ENCODE results near the gene B4GALT4.

The B4GALT4 gene

DNA sequence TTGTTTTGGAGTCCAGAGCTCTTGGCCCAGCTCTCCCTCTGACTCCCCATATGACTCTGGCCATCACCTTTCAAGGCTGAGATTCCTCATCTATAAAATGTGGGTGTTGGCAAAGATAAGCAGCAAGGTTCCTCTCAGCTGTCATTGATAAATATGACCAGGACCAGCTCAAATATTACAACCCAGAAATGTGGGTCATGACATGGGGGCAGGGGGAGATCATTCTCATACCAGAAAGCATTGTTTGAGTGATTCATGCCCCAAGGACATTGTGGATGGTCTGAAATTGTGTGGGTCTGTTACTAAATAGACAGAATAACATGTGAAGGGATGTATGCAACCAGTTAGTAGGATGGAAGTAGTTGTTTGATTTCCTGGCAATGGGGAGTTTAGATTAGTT, 53.4 kb downstream of the B4GALT4 start:
- Histone ChIP-seq H3K36me3 (ENCODE audit: control insufficient read depth in 4 of 4, insufficient read depth in 4 of 4, low read length in 3 of 4) (no peaks in the 10 kb centered on the region), H3K9me3 (ENCODE audit: control extremely low read depth in 1 of 5, control insufficient read depth in 4 of 5, insufficient read depth in 2 of 5, low read depth in 1 of 5, low read length in 4 of 5) (no peaks in the 10 kb centered on the region), H3K4me1 (ENCODE audit: control extremely low read depth in 1 of 4, control insufficient read depth in 4 of 4, insufficient read depth in 4 of 4, low read length in 3 of 4) (no peaks in the 10 kb centered on the region), H3K27ac (ENCODE audit: insufficient read depth in 1 of 2, low read depth in 1 of 2, low read length in 2 of 2, poor library complexity in 1 of 2, severe bottlenecking in 2 of 2) (no peak overlapping the region), H3K4me3 (ENCODE audit: control insufficient read depth in 1 of 7, extremely low read depth in 1 of 7, insufficient read depth in 4 of 7, low read depth in 2 of 7, low read length in 6 of 7) (no peak overlapping the region), H3K27me3 (replicated peaks in 2 of 5; ENCODE audit: control insufficient read depth in 4 of 5, insufficient read depth in 5 of 5, low read length in 4 of 5) (peaks cover 0 to 2% (median 0%) of the 10 kb centered on the region in 5 experiments)
- ChIA-PET CTCF (no interaction called here), POLR2A (no interaction called here)
- no peak for DNase-seq

DNA sequence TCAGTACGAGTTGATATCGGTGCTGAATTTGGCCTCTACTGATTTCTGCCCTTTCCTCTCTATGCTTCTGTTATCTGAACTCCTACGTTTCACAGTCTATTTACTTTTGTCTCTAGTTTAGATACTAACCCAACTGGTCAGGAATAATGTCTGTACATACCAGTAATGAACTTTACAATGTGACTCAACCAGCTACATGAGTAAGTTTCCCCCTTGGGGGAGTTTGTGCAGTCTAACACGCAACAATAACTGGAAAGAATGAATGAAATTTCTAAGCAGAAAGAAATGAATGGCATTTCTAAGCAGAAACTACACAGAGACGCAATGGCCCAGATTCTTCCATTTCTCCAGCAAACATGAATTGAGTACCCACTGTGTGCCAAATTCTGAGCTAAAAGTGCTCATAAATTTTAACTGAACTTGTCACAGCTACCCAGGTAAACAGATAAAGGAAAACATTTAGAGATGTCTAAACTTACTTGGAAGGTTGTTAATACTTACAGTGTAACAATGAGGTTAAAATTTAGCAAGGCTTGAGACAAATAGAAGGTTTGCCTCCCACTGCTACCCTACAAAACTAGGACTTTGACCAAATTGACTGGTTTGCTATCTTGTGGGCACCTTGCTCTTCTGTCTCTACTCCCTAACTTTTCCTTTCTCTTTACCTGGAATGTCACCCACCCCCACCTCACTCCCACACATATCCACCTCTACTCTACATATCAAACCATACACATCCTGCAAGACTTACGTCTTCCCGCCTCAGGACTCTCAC, 55.7 kb downstream of the B4GALT4 start:
- Histone ChIP-seq H3K9me3 (ENCODE audit: control extremely low read depth in 1 of 5, control insufficient read depth in 4 of 5, insufficient read depth in 2 of 5, low read depth in 1 of 5, low read length in 4 of 5) (no peaks in the 10 kb centered on the region), H3K27ac (ENCODE audit: insufficient read depth in 1 of 2, low read depth in 1 of 2, low read length in 2 of 2, poor library complexity in 1 of 2, severe bottlenecking in 2 of 2) (no peak overlapping the region), H3K36me3 (ENCODE audit: control insufficient read depth in 4 of 4, insufficient read depth in 4 of 4, low read length in 3 of 4) (no peaks in the 10 kb centered on the region), H3K4me3 (ENCODE audit: control insufficient read depth in 1 of 7, extremely low read depth in 1 of 7, insufficient read depth in 4 of 7, low read depth in 2 of 7, low read length in 6 of 7) (no peak overlapping the region), H3K27me3 (replicated peaks in 2 of 5; ENCODE audit: control insufficient read depth in 4 of 5, insufficient read depth in 5 of 5, low read length in 4 of 5) (peaks cover 0 to 2% (median 0%) of the 10 kb centered on the region in 5 experiments), H3K4me1 (ENCODE audit: control extremely low read depth in 1 of 4, control insufficient read depth in 4 of 4, insufficient read depth in 4 of 4, low read length in 3 of 4) (no peaks in the 10 kb centered on the region)
- 100% methylated on average over 1 of the region's 7 CpGs for WGBS (ENCODE audit: insufficient coverage)
- ChIA-PET CTCF (no interaction called here), POLR2A (no interaction called here)
- no peak for DNase-seq

DNA sequence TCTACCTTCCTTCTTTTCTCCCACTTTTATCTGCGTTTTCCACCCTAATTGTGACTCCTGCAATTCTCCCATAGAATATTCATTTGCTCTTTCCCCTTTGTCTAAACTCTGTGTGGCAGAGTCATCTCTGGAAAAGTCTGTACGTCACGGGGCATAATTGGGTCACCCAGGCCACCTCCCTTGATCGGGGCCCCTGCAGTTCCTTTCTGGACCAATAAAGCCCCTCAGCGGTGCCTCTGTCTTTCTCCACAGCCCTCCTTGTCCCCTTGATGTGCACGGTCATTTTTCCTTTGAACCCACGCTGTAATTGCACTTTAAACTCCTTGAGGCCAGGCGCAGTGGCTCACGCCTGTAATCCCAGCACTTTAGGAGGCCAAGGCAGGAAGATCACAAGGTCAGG, 56.6 kb downstream of the B4GALT4 start:
- DNase-seq = no peak
- Histone ChIP-seq H3K27me3 (replicated peaks in 2 of 5; ENCODE audit: control insufficient read depth in 4 of 5, insufficient read depth in 5 of 5, low read length in 4 of 5) (peaks cover 0 to 2% (median 0%) of the 10 kb centered on the region in 5 experiments), H3K4me3 (ENCODE audit: control insufficient read depth in 1 of 7, extremely low read depth in 1 of 7, insufficient read depth in 4 of 7, low read depth in 2 of 7, low read length in 6 of 7) (no peak overlapping the region), H3K4me1 (ENCODE audit: control extremely low read depth in 1 of 4, control insufficient read depth in 4 of 4, insufficient read depth in 4 of 4, low read length in 3 of 4) (no peaks in the 10 kb centered on the region), H3K36me3 (ENCODE audit: control insufficient read depth in 4 of 4, insufficient read depth in 4 of 4, low read length in 3 of 4) (no peaks in the 10 kb centered on the region), H3K27ac (ENCODE audit: insufficient read depth in 1 of 2, low read depth in 1 of 2, low read length in 2 of 2, poor library complexity in 1 of 2, severe bottlenecking in 2 of 2) (no peak overlapping the region), H3K9me3 (ENCODE audit: control extremely low read depth in 1 of 5, control insufficient read depth in 4 of 5, insufficient read depth in 2 of 5, low read depth in 1 of 5, low read length in 4 of 5) (no peaks in the 10 kb centered on the region)
- 91% methylated on average over 7 of the region's 9 CpGs for WGBS (ENCODE audit: insufficient coverage)
- POLR2A ChIA-PET = no interaction called here
- CTCF ChIA-PET = no interaction called here

DNA sequence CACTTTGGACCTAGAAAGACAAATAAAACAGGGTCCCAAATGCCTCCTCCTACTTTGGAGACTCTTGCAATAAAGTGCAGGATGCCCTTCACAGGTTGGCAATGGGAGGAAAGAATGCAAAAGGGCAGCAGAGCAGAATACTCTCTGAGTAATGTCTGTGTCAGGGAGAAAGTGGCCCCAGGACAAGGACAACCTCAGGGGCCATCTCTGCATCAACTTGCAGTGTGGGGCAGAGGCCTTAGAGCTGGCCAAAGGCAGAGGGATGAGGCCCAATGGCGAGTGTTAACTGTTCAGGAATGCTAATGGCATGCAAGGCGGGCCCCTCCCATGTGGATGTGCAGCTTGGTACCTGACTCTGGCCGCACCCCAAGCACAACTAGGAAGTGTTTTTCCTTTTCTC, 58.9 kb downstream of the B4GALT4 start:
- Histone ChIP-seq H3K9me3 (ENCODE audit: control extremely low read depth in 1 of 5, control insufficient read depth in 4 of 5, insufficient read depth in 2 of 5, low read depth in 1 of 5, low read length in 4 of 5) (no peaks in the 10 kb centered on the region), H3K27me3 (replicated peaks in 2 of 5; ENCODE audit: control insufficient read depth in 4 of 5, insufficient read depth in 5 of 5, low read length in 4 of 5) (peaks cover 0 to 4% (median 0%) of the 10 kb centered on the region in 5 experiments), H3K36me3 (ENCODE audit: control insufficient read depth in 4 of 4, insufficient read depth in 4 of 4, low read length in 3 of 4) (no peaks in the 10 kb centered on the region), H3K4me3 (ENCODE audit: control insufficient read depth in 1 of 7, extremely low read depth in 1 of 7, insufficient read depth in 4 of 7, low read depth in 2 of 7, low read length in 6 of 7) (no peak overlapping the region), H3K4me1 (ENCODE audit: control extremely low read depth in 1 of 4, control insufficient read depth in 4 of 4, insufficient read depth in 4 of 4, low read length in 3 of 4) (no peaks in the 10 kb centered on the region), H3K27ac (ENCODE audit: insufficient read depth in 1 of 2, low read depth in 1 of 2, low read length in 2 of 2, poor library complexity in 1 of 2, severe bottlenecking in 2 of 2) (no peak overlapping the region)
- no peak for DNase-seq
- WGBS (ENCODE audit: insufficient coverage) = 100% methylated on average over 1 of the region's 3 CpGs
- ChIA-PET CTCF (interaction anchor here (0.6 kb wide), 1 partner anchor 26 kb away, joined by 3 read pairs; no protein-coding TSS in a partner anchor), POLR2A (no interaction called here)

DNA sequence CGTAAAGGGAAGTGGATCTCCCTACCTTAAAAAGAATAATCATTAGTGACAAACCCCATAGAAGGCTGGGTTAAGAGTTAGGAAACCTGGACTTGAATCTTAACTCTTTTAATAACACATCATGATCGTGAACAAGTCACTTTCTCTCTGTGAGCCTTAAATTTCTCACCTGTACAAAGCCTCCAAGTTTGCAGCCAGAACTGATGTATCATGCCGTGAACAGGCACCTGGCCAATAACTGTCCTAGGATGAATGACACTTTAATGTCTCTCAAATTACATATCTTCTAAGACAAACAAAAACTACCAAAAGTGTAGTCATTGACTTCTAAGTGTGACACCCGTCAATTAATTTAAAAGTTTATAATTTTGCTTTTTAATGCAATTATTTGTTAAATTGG, 63.4 kb downstream of the B4GALT4 start:
- WGBS (ENCODE audit: insufficient coverage) = 100% methylated on average over 1 of the region's 4 CpGs
- Histone ChIP-seq H3K27me3 (replicated peaks in 2 of 5; ENCODE audit: control insufficient read depth in 4 of 5, insufficient read depth in 5 of 5, low read length in 4 of 5) (peaks cover 0 to 20% (median 3%) of the 10 kb centered on the region in 5 experiments), H3K4me3 (ENCODE audit: control insufficient read depth in 1 of 7, extremely low read depth in 1 of 7, insufficient read depth in 4 of 7, low read depth in 2 of 7, low read length in 6 of 7) (no peak overlapping the region), H3K36me3 (ENCODE audit: control insufficient read depth in 4 of 4, insufficient read depth in 4 of 4, low read length in 3 of 4) (no peaks in the 10 kb centered on the region), H3K9me3 (ENCODE audit: control extremely low read depth in 1 of 5, control insufficient read depth in 4 of 5, insufficient read depth in 2 of 5, low read depth in 1 of 5, low read length in 4 of 5) (no peaks in the 10 kb centered on the region), H3K27ac (ENCODE audit: insufficient read depth in 1 of 2, low read depth in 1 of 2, low read length in 2 of 2, poor library complexity in 1 of 2, severe bottlenecking in 2 of 2) (no peak overlapping the region), H3K4me1 (ENCODE audit: control extremely low read depth in 1 of 4, control insufficient read depth in 4 of 4, insufficient read depth in 4 of 4, low read length in 3 of 4) (no peaks in the 10 kb centered on the region)
- ChIA-PET POLR2A (no interaction called here), CTCF (no interaction called here)
- no peak for DNase-seq

DNA sequence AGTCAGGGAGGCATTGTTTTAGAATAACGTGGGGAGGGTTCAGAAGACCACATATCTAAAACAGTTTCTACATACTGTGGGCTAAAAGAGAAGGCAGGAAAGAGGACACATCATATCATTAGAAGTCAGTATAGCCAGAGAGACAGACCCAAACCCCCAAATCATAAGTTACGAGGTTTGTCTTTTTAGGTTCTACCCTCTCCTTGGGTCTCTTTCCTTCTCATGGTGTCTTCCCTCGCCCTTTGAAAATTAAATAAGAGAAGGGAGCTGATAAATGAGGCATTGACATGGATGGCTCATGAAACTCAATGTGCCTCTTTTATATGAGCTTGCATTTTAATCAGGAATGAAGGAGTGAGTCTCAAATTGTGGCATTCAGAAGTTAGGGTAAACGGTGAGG, 63.9 kb downstream of the B4GALT4 start:
- ChIA-PET POLR2A (no interaction called here), CTCF (no interaction called here)
- no peaks in the 10 kb centered on the region for H3K9me3 ChIP-seq (ENCODE audit: control extremely low read depth in 1 of 5, control insufficient read depth in 4 of 5, insufficient read depth in 2 of 5, low read depth in 1 of 5, low read length in 4 of 5)
- H3K36me3 ChIP-seq (ENCODE audit: control insufficient read depth in 4 of 4, insufficient read depth in 4 of 4, low read length in 3 of 4) = no peaks in the 10 kb centered on the region
- no peak overlapping the region for H3K4me3 ChIP-seq (ENCODE audit: control insufficient read depth in 1 of 7, extremely low read depth in 1 of 7, insufficient read depth in 4 of 7, low read depth in 2 of 7, low read length in 6 of 7)
- no peaks in the 10 kb centered on the region for H3K4me1 ChIP-seq (ENCODE audit: control extremely low read depth in 1 of 4, control insufficient read depth in 4 of 4, insufficient read depth in 4 of 4, low read length in 3 of 4)
- no peak overlapping the region for H3K27ac ChIP-seq (ENCODE audit: insufficient read depth in 1 of 2, low read depth in 1 of 2, low read length in 2 of 2, poor library complexity in 1 of 2, severe bottlenecking in 2 of 2)
- DNase-seq = no peak
- WGBS (ENCODE audit: insufficient coverage) = 100% methylated on average over 1 of the region's 4 CpGs
- H3K27me3 ChIP-seq (replicated peaks in 2 of 5; ENCODE audit: control insufficient read depth in 4 of 5, insufficient read depth in 5 of 5, low read length in 4 of 5) = peaks cover 0 to 20% (median 5%) of the 10 kb centered on the region in 5 experiments

DNA sequence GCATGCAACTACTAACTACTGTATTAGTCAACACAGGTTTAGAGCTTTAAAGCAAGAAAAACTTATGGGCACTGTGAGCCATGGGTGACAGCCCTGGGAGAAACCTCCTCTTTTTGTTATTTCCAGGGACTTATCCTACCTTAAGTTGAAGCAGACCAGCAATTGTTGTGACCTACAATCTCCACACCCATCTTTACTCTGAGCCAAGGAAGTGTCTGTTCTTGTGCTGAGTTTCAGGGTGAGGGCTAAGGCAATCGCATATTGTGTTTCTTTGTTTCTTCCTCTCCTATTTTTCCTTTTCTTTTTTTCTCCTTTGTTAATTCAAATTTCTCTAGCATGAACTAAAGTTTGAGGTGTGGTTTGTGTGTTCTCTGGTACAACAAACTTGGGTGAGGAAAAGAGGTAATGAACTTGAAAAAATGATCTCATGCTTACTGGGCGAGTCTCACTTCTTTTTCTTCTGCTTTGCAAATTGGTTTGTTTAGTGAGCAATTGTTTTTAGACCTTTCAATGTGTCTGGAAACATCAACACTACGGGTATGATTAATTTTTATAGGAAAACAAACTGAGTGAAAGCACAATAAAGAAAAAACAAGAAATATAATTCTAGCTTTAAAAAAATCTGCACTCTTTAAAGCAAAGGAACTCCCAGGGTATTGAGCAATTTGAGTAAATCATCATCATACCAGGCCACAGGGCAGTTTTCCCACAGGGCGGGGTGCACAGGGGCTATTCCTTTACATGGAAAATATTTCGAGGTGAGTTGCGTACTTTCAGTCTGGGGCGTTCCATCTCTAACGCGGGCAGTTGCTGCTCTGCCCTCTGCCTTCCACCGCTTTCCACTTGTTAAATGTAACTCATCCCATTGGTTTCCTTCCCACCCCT, 64.6 kb downstream of the B4GALT4 start:
- POLR2A ChIA-PET = no interaction called here
- DNase-seq = no peak

More for the DNA sequence above, 64.6 kb downstream of the B4GALT4 start:
- H3K27ac ChIP-seq (ENCODE audit: insufficient read depth in 1 of 2, low read depth in 1 of 2, low read length in 2 of 2, poor library complexity in 1 of 2, severe bottlenecking in 2 of 2) = no peak overlapping the region
- CTCF ChIA-PET = no interaction called here
- H3K9me3 ChIP-seq (ENCODE audit: control extremely low read depth in 1 of 5, control insufficient read depth in 4 of 5, insufficient read depth in 2 of 5, low read depth in 1 of 5, low read length in 4 of 5) = no peaks in the 10 kb centered on the region
- no peaks in the 10 kb centered on the region for H3K4me1 ChIP-seq (ENCODE audit: control extremely low read depth in 1 of 4, control insufficient read depth in 4 of 4, insufficient read depth in 4 of 4, low read length in 3 of 4)
- 96% methylated on average over 4 of the region's 10 CpGs for whole genome bisulfite sequencing (ENCODE audit: insufficient coverage)
- H3K4me3 ChIP-seq (ENCODE audit: control insufficient read depth in 1 of 7, extremely low read depth in 1 of 7, insufficient read depth in 4 of 7, low read depth in 2 of 7, low read length in 6 of 7) = no peak overlapping the region
- H3K27me3 ChIP-seq (replicated peaks in 2 of 5; ENCODE audit: control insufficient read depth in 4 of 5, insufficient read depth in 5 of 5, low read length in 4 of 5) = peaks cover 0 to 20% (median 5%) of the 10 kb centered on the region in 5 experiments
- no peaks in the 10 kb centered on the region for H3K36me3 ChIP-seq (ENCODE audit: control insufficient read depth in 4 of 4, insufficient read depth in 4 of 4, low read length in 3 of 4)
